8988T (cell line): ENCODE measurements around the gene TAF7.
"Not testable (repeated sequence)": the region's sequence is repeated elsewhere in the genome, so short reads cannot be mapped to it uniquely, and the experiment has no call there.

Source experiments
- DNase-seq: peaks from one replicate; pipeline ENCODE4 v3.0.0; 2011

TAF7 gene

DNA sequence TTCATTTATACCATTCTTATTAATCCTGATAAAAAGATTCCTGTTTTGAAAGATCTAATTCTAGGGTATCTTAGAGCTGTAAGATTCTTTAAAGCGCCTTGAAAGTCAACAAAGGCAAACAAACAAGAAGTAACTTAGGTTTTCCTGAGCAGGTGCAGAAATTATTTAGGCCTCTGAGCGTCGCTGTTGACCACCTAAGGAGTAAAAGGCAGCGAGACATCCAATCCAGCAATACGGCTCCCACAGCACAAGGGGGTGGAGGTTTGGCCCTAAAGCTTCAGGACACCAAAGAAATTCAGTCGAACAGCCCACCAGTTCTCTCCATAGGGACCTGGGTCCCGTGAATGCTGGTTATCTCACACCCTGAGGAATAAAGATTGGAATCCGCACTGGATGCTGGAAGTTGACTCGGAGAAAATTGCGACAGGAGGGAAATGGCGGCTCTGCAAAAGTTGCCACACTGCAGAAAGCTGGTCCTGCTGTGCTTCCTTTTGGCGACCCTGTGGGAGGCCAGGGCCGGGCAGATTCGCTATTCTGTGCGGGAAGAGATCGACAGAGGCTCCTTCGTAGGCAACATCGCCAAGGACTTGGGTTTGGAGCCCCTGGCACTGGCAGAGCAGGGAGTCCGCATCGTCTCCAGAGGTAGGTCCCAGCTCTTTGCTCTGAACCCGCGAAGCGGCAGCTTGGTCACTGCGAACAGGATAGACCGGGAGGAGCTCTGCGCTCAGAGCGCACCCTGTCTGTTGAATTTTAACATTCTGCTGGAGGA lies 18.1 kb upstream of the TAF7 start, which contains the start of gene PCDHGA2:
TSS of gene PCDHGA2 (plus strand) at position 223 of the 769 bp plus-strand sequence.
- DNase-seq, result no peak

DNA sequence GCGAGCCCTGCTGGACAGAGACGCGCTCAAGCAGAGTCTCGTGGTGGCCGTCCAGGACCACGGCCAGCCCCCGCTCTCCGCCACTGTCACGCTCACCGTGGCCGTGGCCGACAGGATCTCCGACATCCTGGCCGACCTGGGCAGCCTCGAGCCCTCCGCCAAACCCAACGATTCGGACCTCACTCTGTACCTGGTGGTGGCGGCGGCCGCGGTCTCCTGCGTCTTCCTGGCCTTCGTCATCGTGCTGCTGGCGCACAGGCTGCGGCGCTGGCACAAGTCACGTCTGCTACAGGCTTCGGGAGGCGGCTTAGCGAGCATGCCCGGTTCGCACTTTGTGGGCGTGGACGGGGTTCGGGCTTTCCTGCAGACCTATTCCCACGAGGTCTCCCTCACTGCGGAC lies 12.0 kb upstream of the TAF7 start:
- DNase-seq, result not testable (repeated sequence)

DNA sequence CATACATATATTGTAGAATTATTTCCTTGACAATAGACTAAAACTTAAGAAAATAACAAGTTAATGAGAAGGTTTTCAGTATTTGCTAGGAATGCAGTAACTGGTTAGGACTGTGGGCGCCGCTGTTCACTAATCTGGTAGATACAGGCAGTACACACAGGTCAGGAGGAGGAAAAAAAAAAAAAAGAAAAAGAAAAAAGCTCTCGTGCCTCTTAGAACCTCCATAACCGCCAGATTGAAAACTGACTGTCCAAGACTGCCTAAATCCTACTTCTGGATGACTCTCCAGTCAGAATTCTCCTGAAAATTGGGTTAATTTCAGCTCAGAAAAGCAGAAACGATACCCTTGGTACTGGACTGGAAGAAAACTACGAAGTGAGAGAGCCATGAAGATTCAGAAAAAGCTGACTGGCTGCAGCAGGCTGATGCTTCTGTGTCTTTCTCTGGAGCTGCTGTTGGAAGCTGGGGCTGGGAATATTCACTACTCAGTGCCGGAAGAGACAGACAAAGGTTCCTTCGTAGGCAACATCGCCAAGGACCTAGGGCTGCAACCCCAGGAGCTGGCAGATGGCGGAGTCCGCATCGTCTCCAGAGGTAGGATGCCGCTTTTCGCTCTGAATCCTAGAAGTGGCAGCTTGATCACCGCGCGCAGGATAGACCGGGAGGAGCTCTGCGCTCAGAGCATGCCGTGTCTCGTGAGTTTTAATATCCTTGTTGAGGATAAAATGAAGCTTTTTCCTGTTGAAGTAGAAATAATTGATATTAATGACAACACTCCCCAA lies 9.9 kb upstream of the TAF7 start, which contains the start of gene PCDHGA1:
TSS of gene PCDHGA1 (plus strand) at position 216 of the 782 bp plus-strand sequence.
- DNase-seq, result no peak

DNA sequence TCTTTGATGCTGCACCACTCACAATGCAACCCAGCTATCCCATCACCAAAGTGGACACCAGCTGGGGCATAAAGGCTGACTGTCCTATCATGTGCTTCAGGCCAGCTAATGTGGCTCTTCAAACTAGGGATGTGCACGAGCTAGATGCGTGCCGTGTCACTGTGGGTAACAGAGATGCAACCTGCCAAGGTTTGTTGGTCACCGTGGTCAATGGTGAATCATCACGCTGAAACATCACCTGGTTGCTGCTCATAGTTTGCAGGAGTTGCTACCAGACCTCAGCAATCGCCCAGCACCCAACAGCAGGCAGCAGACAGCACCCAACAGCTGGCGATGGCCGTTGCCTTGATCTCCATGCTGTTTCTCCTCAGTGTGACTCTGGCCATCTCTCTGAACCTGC lies 7.6 kb upstream of the TAF7 start:
- no peak for DNase-seq

DNA sequence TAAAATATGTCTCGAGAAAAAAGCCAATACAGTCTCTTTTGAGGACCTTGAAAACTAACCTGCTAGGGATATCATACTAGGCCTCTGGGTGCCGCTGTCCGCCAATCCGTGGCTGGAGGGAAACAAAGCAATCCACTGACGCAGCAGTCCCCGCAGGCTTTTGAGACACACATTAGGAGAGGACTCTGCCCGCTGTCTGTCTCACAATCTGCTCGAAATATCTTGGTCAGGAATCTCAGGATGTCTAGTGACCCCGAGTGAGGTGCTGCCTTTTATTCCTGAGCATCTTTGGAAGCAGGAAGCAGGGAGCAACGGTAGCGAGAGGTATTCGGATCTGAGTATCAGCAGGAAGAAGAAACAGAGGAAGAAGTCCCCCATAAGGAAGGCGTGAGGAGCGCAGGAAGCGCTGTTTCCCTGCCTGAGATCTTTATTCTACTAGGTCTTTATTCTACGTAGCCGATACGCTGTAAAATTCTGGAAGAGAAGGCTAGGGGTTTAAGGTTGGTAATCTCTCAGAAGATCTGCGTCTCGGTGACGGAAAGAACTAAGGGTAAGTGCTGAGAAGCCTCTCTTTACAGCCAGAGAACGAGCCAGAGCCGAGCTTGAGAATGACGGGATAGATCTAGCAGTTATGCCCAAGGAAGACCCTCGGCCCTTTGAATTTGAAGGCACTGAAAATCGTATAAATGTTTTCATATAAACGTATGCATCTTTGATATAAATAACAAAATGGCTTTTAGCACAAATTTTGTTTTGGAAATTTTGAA lies 5.7 kb upstream of the TAF7 start:
- DNase-seq, result no peak

DNA sequence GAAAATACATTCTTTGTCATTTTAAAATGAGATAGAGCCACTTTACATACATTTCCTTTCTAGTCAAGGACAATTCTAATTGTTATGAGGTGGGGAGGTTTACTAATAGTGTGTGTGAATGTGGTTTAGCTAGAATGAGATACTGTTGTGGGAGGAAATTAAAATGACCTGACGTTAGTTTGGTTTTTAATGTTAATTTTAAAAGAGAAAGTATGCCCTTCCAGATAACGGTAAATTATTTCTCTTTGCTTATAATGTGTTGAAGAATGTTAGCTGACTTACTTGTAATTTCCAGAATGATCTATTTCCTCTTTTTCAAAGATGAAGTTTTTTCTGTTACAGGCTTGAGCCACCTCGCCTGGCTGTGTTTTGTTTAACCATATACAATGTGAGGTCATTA lies 1.7 kb upstream of the TAF7 start:
- no peak for DNase-seq

DNA sequence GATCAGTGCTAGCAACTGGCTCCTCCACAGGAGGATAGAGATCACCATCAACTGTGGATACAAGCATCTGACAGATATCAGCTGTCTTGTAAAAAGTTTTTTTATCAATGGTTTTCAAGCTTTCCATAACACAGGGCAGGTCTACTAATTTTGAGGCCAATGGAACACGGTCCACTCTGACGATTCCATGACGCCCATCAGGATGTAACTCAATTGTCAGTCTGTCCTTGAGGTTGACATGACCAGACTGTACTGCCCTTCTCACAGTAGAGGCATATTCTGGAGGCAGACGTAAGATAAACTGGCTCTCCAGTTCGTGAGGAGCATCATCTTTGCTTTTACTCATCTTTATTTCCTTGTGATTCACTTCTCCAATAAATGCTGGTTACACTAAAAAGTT lies 885 bp downstream of the TAF7 start:
- DNase-seq, result no peak

DNA sequence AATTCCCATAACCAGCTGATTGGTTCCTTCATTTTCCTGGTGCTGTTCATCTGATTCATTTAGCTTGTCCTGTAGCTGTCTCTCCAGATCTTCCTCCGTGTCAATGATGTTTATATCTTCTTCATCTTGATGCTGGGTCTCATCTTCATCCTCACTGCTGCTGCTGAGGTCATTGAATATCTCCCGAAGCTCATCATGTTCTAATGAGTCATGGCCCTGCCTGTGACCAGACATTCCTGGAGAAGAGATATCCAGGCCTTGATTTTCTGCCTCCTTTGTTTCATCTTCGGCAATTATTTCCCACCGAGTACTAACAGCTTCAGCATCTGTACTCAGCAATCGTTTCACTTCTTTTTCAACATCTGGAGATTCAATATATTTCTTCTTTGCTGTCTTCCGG lies 1.4 kb downstream of the TAF7 start:
- no peak for DNase-seq

DNA sequence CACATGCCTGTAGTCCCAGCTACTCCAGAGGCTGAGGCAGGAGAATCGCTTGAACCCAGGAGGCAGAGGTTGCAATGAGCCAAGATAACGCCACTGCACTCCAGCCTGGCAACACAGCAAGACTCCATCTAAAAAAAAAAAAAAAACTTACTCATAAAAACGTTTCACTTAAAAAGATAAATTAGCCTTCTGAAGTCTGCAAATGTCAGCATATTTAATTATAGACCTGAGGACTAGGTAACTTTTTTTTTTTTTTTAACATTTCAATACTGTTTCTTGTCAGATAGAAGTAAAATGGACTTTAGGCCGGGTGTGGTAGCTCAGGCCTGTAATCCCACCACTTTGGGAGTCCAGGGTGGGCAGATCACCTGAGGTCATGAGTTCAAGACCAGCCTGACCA lies 3.6 kb downstream of the TAF7 start:
- not testable (repeated sequence) for DNase-seq

DNA sequence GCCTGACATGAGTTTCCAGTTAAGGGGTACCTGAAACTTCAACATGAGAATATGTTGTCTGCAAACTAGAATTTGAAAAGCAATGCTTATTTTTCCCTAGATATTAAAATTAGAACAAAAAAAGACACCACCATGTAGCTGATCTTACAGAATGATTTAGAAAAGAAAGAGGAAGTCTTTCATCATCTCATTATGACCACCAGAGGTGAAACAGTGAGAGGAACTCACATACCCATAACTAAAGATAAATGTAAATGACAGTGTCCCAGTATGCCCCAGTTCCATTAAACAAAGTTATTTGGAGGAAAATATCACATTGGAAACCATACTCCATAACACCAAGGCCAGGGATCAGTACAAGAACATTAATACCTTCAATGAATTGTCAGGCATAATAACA lies 6.9 kb downstream of the TAF7 start:
- DNase-seq, result no peak

DNA sequence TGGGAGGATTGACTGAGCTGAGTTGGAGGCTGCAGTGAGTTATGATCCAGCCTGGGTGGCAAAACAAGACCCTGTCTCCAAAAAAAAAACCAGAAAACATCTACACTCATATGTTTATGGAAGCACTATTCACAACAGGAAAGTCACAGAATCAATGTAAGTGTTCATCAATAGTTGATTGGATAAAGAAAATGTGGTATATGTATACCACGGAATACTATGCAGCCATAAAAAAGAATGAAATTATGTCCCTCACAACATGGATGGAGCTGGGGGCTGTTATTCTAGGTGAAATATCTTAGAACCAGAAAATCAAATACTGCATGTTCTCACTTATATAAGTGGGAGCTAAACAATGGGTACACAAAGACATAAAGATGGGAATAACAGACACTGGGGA lies 14.0 kb downstream of the TAF7 start:
- DNase-seq, result no peak

DNA sequence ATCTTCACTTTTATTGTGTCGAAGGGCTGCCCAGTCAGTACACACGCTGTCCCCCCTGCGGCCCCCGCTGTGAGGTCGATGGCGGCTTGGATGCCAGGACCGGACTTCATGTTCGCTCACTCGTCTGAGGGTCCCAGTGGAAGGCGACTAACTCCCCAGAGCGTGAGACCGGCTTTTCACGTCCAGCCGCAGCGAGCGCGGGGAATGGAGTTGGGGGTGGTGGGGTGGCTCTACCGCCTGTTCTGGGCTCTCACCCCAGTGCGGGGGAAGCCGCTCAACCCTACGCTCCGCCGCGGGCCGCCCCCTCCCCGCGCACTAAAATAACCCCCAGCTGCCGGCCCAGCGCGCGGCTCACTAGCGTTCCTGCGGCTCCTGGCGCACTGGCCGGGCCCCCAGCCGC lies 16.8 kb downstream of the TAF7 start, which contains the start of gene SLC25A2:
TSS of gene SLC25A2 (minus strand) at position 294 of the 400 bp plus-strand sequence. CDS start at position 110, 184 bp downstream.
- no peak for DNase-seq

DNA sequence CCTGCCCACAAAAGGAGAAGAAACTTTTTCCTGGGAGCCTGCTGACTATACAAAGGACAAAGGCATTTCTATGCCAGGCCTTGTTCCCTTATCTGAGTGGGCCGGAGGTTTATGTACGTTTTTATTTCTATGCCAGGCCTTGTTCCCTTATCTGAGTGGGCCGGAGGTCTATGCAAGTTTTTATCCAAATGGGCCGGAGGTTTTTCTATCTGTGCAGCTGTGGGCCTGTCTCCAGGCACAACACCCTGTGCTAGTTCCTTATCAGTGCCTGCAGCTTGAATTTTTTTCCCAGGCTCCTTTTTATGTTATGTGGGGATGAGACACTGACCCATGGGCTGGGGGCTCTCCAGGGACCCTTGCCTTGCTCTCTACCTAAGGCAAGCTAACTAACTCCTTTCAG lies 22.2 kb downstream of the TAF7 start:
- DNase-seq, result no peak

DNA sequence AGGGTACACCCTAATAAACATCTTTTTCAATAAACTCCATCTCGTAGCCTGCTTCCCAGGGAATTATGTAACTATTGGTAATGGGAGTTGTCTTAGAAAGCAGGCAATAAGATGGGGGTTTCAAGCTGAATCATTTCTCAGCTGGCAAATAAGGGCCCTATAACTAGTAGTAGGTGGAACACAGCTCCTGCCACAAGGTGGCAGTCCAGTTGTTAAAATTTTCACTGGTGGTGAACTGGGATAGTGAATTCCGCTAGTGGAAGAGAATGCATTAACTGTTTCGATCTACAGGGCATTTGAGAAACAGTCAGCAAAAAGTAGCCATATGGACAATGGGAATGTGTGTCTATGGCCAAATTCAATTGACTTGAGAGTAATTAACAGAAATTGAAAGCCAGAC lies 47.7 kb downstream of the TAF7 start:
- no peak for DNase-seq

DNA sequence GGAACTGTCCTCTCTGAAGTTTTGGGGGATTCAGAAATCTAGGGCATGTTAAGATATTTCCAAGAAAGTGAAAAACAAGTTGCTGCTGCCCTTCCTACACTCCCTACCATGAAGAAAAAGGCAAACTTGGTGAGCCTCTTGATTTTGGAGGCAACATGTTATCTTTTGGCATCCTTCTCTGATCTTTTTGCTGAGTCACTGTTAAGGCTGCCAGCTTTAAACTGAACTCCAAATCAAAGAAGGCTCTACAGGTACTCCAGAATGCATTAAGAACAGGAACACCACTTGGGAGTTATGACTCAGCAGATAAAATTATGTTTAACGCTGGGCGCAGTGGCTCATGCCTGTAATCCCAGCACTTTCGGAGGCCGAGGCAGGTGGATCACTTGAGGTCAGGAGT lies 51.4 kb downstream of the TAF7 start:
- DNase-seq, result no peak
